OCI-LY1 (cell line): ENCODE results near the gene LRRFIP1.

Source experiments
- H2AFZ ChIP-seq: fragments of 200-600 bp; sonication (generic), shearing (Covaris generic); 2 replicates; pipeline ENCODE4 v1.6.0; 2014; ENCODE audit warnings: antibody characterized with exemption, mild to moderate bottlenecking, low read length
- H3F3A ChIP-seq: fragments of 200-600 bp; sonication (generic), shearing (Covaris generic); 2 replicates; pipeline ENCODE4 v1.6.0; 2014; ENCODE audit warnings: mild to moderate bottlenecking, antibody characterized with exemption, low read length, moderate library complexity; ENCODE audit not compliant: insufficient read depth
- H3K27ac ChIP-seq: fragments of 200-600 bp; sonication (generic); 2 replicates; pipeline ENCODE4 v1.5.1; 2014; ENCODE audit warnings: low read length, mixed run types, mild to moderate bottlenecking, low read depth; ENCODE audit not compliant: poor library complexity, severe bottlenecking
- H3K27me3 ChIP-seq: fragments of 200-600 bp; sonication (generic); 2 replicates; pipeline ENCODE4 v1.6.0; 2014; ENCODE audit warnings: antibody characterized with exemption, mild to moderate bottlenecking, low read length, moderate library complexity; ENCODE audit not compliant: insufficient read depth
- H3K36me3 ChIP-seq: fragments of 200-600 bp; sonication (generic); 2 replicates; pipeline ENCODE4 v1.6.1; 2014; ENCODE audit warnings: mild to moderate bottlenecking, antibody characterized with exemption, low read length, moderate library complexity, mixed read lengths; ENCODE audit not compliant: insufficient read depth
- H3K4me1 ChIP-seq: fragments of 200-600 bp; sonication (generic); 2 replicates; pipeline ENCODE4 v1.5.1; 2014; ENCODE audit warnings: mild to moderate bottlenecking, low read length, moderate library complexity; ENCODE audit not compliant: insufficient read depth, severe bottlenecking
- H3K4me2 ChIP-seq: fragments of 200-600 bp; sonication (generic), shearing (Covaris generic); 2 replicates; pipeline ENCODE4 v1.6.1; 2014; ENCODE audit warnings: low read length
- H3K4me3 ChIP-seq: fragments of 200-600 bp; sonication (generic); 2 replicates; pipeline ENCODE4 v1.5.1; 2014; ENCODE audit warnings: low read length, low read depth, mild to moderate bottlenecking, mixed read lengths; ENCODE audit not compliant: poor library complexity, severe bottlenecking
- H3K79me2 ChIP-seq: fragments of 200-600 bp; shearing (Covaris generic); 2 replicates; pipeline ENCODE4 v1.6.1; 2016; ENCODE audit warnings: mixed run types, low read length, mixed read lengths; ENCODE audit not compliant: insufficient read depth
- H3K9ac ChIP-seq: fragments of 200-600 bp; sonication (generic), shearing (Covaris generic); 2 replicates; pipeline ENCODE4 v1.6.1; 2014; ENCODE audit warnings: mild to moderate bottlenecking, low read length, mixed read lengths
- H3K9me2 ChIP-seq: fragments of 200-600 bp; sonication (generic), shearing (Covaris generic); 2 replicates; pipeline ENCODE4 v1.6.1; 2014; ENCODE audit warnings: low read depth, mild to moderate bottlenecking, low read length, mixed read lengths
- H3K9me3 ChIP-seq: fragments of 200-600 bp; shearing (Covaris generic); 2 replicates; pipeline ENCODE4 v1.6.1; 2014; ENCODE audit warnings: low read length, mixed read lengths
- H4K20me1 ChIP-seq: fragments of 200-600 bp; sonication (generic), shearing (Covaris generic); 2 replicates; pipeline ENCODE4 v1.6.0; 2016; ENCODE audit warnings: mild to moderate bottlenecking, low read length; ENCODE audit not compliant: insufficient read depth
- CTCF ChIP-seq: fragments of 200-600 bp; sonication (generic), shearing (Covaris generic); IDR thresholded peaks from 2 replicates; pipeline ENCODE4 v1.5.1; 2017; ENCODE audit warnings: mild to moderate bottlenecking, antibody characterized with exemption, low read length, moderate library complexity, mixed read lengths
- EZH2 ChIP-seq: fragments of 200-600 bp; sonication (generic), shearing (Covaris generic); IDR thresholded peaks from 2 replicates; pipeline ENCODE4 v1.8.0; 2017; ENCODE audit warnings: borderline replicate concordance, mixed run types, mild to moderate bottlenecking, antibody characterized with exemption, low read length, moderate library complexity, mixed read lengths

Gene LRRFIP1

GRCh38 chr2:237724811-237725478 lies 97.6 kb downstream of the LRRFIP1 start:
- Histone ChIP-seq H3K36me3 (peaks cover 23% of the 10 kb centered on the region; the same call in 1 of the 2 replicates), H3K4me3 (no peak overlapping the region), H3K4me2 (no peak overlapping the region), H3K27ac (no peak overlapping the region), H3K9me2 (no peaks in the 10 kb centered on the region), H3K4me1 (peaks cover 19% of the 10 kb centered on the region), H3F3A (no peaks in the 10 kb centered on the region), H3K27me3 (no peaks in the 10 kb centered on the region), H3K9me3 (no peaks in the 10 kb centered on the region), H3K9ac (no peak overlapping the region), H2AFZ (no peak overlapping the region), H4K20me1 (peaks cover 2% of the 10 kb centered on the region; the same call in 1 of the 2 replicates), H3K79me2 (0 out of 2 replicates have a peak, but pooled peaks cover 5% of the 10 kb centered on the region)
- TF ChIP-seq EZH2 (no peak), CTCF (no peak)

DNA sequence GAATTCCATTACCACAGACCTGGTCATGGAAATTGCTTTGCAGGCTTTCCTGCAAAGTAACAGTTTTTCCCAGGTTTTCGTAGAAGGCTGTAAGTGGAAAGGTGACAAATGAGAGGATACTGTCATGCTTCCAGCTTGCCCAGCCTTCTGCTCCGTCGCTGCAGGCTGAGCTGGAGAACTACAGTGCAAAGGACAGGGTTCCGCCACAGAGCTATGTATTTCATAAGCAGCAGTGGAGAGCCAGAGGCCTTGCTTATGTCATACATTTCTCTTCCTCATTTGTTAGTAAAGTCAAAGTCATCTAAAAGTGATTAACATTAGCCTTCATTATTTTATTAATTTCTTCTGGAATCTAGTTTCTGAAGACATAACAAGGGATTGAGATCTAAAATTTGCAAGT lies 98.3 kb downstream of the LRRFIP1 start:
- Histone ChIP-seq H3K9me3 (no peaks in the 10 kb centered on the region), H3K79me2 (0 out of 2 replicates have a peak, but pooled peaks cover 5% of the 10 kb centered on the region), H3K4me1 (peaks cover 19% of the 10 kb centered on the region), H3K4me2 (no peak overlapping the region), H3F3A (no peaks in the 10 kb centered on the region), H3K9ac (no peak overlapping the region), H3K36me3 (peaks cover 20% of the 10 kb centered on the region; the same call in 1 of the 2 replicates), H4K20me1 (peaks cover 2% of the 10 kb centered on the region; the same call in 1 of the 2 replicates), H3K27ac (no peak overlapping the region), H3K4me3 (no peak overlapping the region), H3K9me2 (no peaks in the 10 kb centered on the region), H3K27me3 (no peaks in the 10 kb centered on the region), H2AFZ (no peak overlapping the region)
- TF ChIP-seq CTCF (no peak), EZH2 (no peak)

- no peak overlapping the region for H2AFZ ChIP-seq
- H3K27me3 ChIP-seq, result no peaks in the 10 kb centered on the region
- H3K9ac ChIP-seq, result no peak overlapping the region
- TF ChIP-seq EZH2 (no peak), CTCF (no peak)
- H3K9me3 ChIP-seq, result no peaks in the 10 kb centered on the region
- H4K20me1 ChIP-seq, result peaks cover 2% of the 10 kb centered on the region; the same call in 1 of the 2 replicates
- H3K4me1 ChIP-seq, result peaks cover 19% of the 10 kb centered on the region
- H3K79me2 ChIP-seq, result 0 out of 2 replicates have a peak, but pooled peaks cover 5% of the 10 kb centered on the region
- H3K36me3 ChIP-seq, result peaks cover 13% of the 10 kb centered on the region; the same call in 1 of the 2 replicates
- no peaks in the 10 kb centered on the region for H3K9me2 ChIP-seq
- H3K4me3 ChIP-seq, result no peak overlapping the region
- no peak overlapping the region for H3K27ac ChIP-seq
- H3F3A ChIP-seq, result no peaks in the 10 kb centered on the region
- H3K4me2 ChIP-seq, result no peak overlapping the region
Observed at GRCh38 chr2:237726401-237726830, 99.0 kb downstream of the LRRFIP1 start.
